ENCODE data around the gene CACNG3.

DNA sequence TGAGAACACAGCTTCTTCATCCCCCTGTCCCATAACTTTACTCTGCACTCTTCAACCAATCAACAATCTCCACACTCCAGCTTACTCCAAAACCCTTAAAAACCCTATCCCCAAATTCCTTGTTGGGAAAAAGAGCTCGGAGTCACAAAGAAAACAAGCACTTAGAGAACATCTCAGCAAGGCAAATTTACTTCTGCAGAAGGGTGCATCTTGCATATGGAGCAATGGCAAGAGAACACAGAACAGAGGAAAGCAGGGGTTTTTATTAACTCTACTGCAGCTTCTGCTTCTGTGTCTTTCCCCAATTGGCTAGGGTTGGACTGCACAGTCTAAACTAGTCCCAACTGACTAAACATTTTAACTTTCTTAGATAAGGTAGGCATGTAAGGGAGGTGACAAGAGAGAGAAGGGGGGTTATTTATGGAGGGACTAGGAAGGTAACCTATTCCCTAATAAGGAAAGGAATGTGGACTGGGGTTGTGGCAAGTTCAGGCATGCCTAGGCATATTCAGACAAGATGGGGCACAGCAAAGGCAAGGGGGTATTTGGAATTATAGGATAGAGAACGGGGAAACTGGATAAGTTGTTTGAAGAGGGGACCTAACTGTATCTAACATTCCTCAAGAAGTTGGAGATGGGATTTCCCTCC is 125.5 kb downstream of the CACNG3 start:
- TF ChIP-seq, protein P1, sequence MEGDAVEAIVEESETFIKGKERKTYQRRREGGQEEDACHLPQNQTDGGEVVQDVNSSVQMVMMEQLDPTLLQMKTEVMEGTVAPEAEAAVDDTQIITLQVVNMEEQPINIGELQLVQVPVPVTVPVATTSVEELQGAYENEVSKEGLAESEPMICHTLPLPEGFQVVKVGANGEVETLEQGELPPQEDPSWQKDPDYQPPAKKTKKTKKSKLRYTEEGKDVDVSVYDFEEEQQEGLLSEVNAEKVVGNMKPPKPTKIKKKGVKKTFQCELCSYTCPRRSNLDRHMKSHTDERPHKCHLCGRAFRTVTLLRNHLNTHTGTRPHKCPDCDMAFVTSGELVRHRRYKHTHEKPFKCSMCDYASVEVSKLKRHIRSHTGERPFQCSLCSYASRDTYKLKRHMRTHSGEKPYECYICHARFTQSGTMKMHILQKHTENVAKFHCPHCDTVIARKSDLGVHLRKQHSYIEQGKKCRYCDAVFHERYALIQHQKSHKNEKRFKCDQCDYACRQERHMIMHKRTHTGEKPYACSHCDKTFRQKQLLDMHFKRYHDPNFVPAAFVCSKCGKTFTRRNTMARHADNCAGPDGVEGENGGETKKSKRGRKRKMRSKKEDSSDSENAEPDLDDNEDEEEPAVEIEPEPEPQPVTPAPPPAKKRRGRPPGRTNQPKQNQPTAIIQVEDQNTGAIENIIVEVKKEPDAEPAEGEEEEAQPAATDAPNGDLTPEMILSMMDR (IDR thresholded peaks at IDR 0.05; ENCODE audit: low read depth, low read length), result no peak
- TF ChIP-seq EZH2phosphoT487 (IDR thresholded peaks at IDR 0.05; ENCODE audit: low read depth), result no peak

Data from OCI-LY3 (cell line).